ENCODE data around the gene SLX9. TPM values are rescaled to one million over a fixed set of nuclear protein-coding genes. Genes with fewer than 3 reads are reported as not detected.
A peak's percentile ranks its signal among the peaks of the same experiment; 100 is the strongest.

SLX9 gene
- total and polyA plus RNA-seq, 3 experiments from 2014 or later: 14.3 to 71.1 (median 68.1) TPM

DNA sequence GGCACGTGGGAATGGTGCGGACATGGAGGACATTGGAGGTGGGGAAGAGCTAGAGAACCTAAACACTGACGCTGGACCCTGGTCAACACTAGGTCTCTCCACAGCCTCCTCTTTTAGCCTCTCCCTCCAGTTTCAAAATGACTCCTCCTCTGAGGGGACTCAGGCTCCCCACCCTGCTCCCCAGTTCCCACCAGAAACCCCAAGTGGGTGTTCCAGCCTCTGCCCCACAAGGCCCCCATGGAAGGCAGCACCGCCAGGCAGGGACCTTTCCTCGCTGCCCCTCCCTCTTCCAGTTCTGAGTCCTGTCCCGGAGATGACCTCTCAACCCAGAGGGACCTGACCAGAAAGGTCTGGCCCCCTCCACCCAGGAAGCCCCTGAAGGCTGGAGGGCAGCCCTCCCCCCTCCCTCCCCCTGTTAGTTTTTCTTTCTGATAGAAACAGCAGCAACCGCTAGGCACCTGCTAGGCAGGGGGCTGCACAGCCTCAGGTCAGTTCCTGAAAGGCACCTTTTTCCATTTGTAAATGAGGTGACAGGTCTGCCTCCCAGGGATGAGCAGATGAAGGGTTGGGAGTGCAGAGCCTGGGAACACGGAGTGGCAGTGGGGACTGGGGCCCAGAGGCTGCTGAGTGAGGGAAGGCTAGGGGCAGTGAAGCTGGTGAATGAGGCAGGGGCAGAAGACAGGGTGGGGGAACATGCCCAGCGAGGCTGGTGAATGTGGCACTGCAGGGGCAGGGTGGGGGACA is 9.9 kb upstream of the SLX9 start:
- no peak for DNase-seq
- Mint-ChIP-seq H3K27ac (peak overlapping the region; percentile 87 to 99 (median 91)), H3K9me3 (no peaks in the 10 kb centered on the region), H3K27me3 (no peaks in the 10 kb centered on the region), H3K4me3 (peak overlapping the region; percentile 79 to 100 (median 88)), H3K4me1 (peaks cover 53 to 63% (median 54%) of the 10 kb centered on the region in 3 donors), H3K36me3 (peaks cover 0 to 2% (median 0%) of the 10 kb centered on the region in 3 donors)
- ChIA-PET POLR2A (interaction anchor here (0.9 to 3.0 kb wide), 4 partner anchors 11 to 56 kb away, joined by 3 to 21 read pairs (median 13); partner anchors contain the start of gene PTTG1IP), CTCF (interaction anchor here (0.9 to 12.2 kb wide), 7 partner anchors 10 to 130 kb away, joined by 3 to 219 read pairs (median 8); partner anchors contain the start of genes ITGB2, PTTG1IP, SLX9 and UBE2G2)
- Histone ChIP-seq H3K4me3 (ENCODE audit: low read length) (peak overlapping the region; percentile 81), H3K4me1 (ENCODE audit: insufficient read depth, low read length) (peaks cover 58% of the 10 kb centered on the region), H3K27ac (ENCODE audit: low read depth, low read length) (no peak overlapping the region), H3K27me3 (ENCODE audit: insufficient read depth, low read length, poor library complexity, severe bottlenecking) (no peaks in the 10 kb centered on the region), H3K36me3 (ENCODE audit: insufficient read depth, low read length) (no peaks in the 10 kb centered on the region), H3K9me3 (ENCODE audit: low read length) (no peaks in the 10 kb centered on the region)

DNA sequence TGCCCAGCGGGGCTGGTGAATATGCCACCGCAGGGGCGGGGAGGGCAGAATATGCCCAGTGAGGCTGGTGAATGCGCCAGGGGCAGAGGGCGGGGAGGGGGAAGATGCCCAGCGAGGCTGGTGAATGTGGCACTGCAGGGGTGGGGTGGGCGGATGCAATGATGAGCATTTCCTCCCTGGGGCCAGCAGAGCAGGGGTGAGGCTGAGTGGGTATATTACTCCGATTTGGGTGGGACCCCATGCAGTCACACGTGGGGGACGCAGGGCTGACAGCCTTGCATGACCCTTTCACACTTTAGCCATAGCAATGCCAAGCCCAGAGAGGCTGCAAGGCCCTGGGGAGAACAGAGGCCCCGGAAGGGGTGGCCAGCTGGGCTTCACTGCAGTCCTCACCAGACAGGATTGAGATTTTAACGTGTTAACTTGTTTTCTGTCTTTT is 9.3 kb upstream of the SLX9 start:
- peaks cover 0 to 2% (median 0%) of the 10 kb centered on the region in 3 donors for H3K36me3 Mint-ChIP-seq
- Histone ChIP-seq H3K9me3 (ENCODE audit: low read length) (no peaks in the 10 kb centered on the region), H3K27me3 (ENCODE audit: insufficient read depth, low read length, poor library complexity, severe bottlenecking) (no peaks in the 10 kb centered on the region), H3K4me1 (ENCODE audit: insufficient read depth, low read length) (peaks cover 52% of the 10 kb centered on the region), H3K4me3 (ENCODE audit: low read length) (peak overlapping the region; percentile 81), H3K36me3 (ENCODE audit: insufficient read depth, low read length) (no peaks in the 10 kb centered on the region), H3K27ac (ENCODE audit: low read depth, low read length) (peak overlapping the region; percentile 25)
- DNase-seq: peak; percentile 60 to 83 (median 67)
- peak overlapping the region; percentile 87 to 99 (median 91) for H3K27ac Mint-ChIP-seq
- ChIA-PET POLR2A (interaction anchor here (0.9 to 3.0 kb wide), 6 partner anchors 11 to 57 kb away, joined by 4 to 21 read pairs (median 6); partner anchors contain the start of gene PTTG1IP), CTCF (interaction anchor here (0.8 to 12.2 kb wide), 6 partner anchors 10 to 847 kb away, joined by 3 to 219 read pairs (median 22); partner anchors contain the start of genes ITGB2, SLX9 and UBE2G2)
- no peaks in the 10 kb centered on the region for H3K27me3 Mint-ChIP-seq
- H3K4me1 Mint-ChIP-seq: peaks cover 47 to 57% (median 48%) of the 10 kb centered on the region in 3 donors
- no peaks in the 10 kb centered on the region for H3K9me3 Mint-ChIP-seq
- peak overlapping the region; percentile 79 to 94 (median 88) for H3K4me3 Mint-ChIP-seq

DNA sequence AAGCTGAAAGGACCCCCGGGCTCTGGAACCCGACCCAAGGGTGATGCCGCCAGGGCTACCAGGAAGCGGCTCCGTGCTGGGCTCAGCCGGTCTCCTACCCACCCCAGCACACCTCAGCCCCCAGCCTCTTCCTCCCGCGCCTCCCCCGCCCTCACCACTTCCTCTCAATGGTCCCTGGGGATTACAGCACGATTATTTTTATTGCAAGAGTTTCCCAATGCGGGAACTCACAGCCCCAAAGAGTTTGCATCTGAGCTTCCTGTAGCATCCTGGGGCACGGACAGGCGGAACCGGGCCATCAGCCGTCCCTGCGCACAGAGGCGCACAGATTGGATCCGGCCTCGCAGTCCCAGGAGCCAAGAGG is 8.7 kb upstream of the SLX9 start:
- Histone ChIP-seq H3K4me1 (ENCODE audit: insufficient read depth, low read length) (peaks cover 49% of the 10 kb centered on the region), H3K36me3 (ENCODE audit: insufficient read depth, low read length) (no peaks in the 10 kb centered on the region), H3K27ac (ENCODE audit: low read depth, low read length) (peak overlapping the region; percentile 38), H3K4me3 (ENCODE audit: low read length) (peak overlapping the region; percentile 81), H3K27me3 (ENCODE audit: insufficient read depth, low read length, poor library complexity, severe bottlenecking) (no peaks in the 10 kb centered on the region), H3K9me3 (ENCODE audit: low read length) (no peaks in the 10 kb centered on the region)
- Mint-ChIP-seq H3K27me3 (no peaks in the 10 kb centered on the region), H3K4me1 (peaks cover 43 to 53% (median 45%) of the 10 kb centered on the region in 3 donors), H3K4me3 (peak overlapping the region; percentile 79 to 94 (median 88)), H3K9me3 (no peaks in the 10 kb centered on the region), H3K36me3 (peaks cover 0 to 2% (median 0%) of the 10 kb centered on the region in 3 donors), H3K27ac (peak overlapping the region; percentile 86 to 99 (median 91))
- ChIA-PET POLR2A (interaction anchor here (0.9 to 3.0 kb wide), 7 partner anchors 10 to 57 kb away, joined by 4 to 21 read pairs (median 6); partner anchors contain the start of gene PTTG1IP), CTCF (interaction anchor here (0.8 to 12.2 kb wide), 8 partner anchors 9 to 848 kb away, joined by 3 to 219 read pairs (median 8); partner anchors contain the start of genes ITGB2, SLX9 and UBE2G2)
- peak in 3 of 5 donors; percentile 28 to 43 (median 28) for DNase-seq

GRCh38 chr21:44931501-44932407 is 8.1 kb upstream of the SLX9 start:
- Mint-ChIP-seq H3K4me1 (peaks cover 37 to 47% (median 38%) of the 10 kb centered on the region in 3 donors), H3K36me3 (peaks cover 0 to 2% (median 0%) of the 10 kb centered on the region in 3 donors), H3K27me3 (no peaks in the 10 kb centered on the region), H3K9me3 (no peaks in the 10 kb centered on the region), H3K27ac (peak overlapping the region; percentile 79 to 97 (median 89)), H3K4me3 (peak overlapping the region; percentile 79 to 94 (median 88))
- H3K4me3 ChIP-seq (ENCODE audit: low read length): peak overlapping the region; percentile 81
- H3K36me3 ChIP-seq (ENCODE audit: insufficient read depth, low read length): no peaks in the 10 kb centered on the region
- no peaks in the 10 kb centered on the region for H3K9me3 ChIP-seq (ENCODE audit: low read length)
- CTCF ChIA-PET: interaction anchor here (0.7 to 12.2 kb wide), 20 partner anchors 8 to 430 kb away, joined by 3 to 219 read pairs (median 5); partner anchors contain the start of genes ITGB2, PTTG1IP, SLX9 and UBE2G2
- H3K27ac ChIP-seq (ENCODE audit: low read depth, low read length): peak overlapping the region; percentile 38
- POLR2A ChIA-PET: interaction anchor here (0.7 to 3.0 kb wide), 11 partner anchors 10 to 130 kb away, joined by 3 to 21 read pairs (median 6); partner anchors contain the start of gene PTTG1IP
- no peaks in the 10 kb centered on the region for H3K27me3 ChIP-seq (ENCODE audit: insufficient read depth, low read length, poor library complexity, severe bottlenecking)
- peaks cover 43% of the 10 kb centered on the region for H3K4me1 ChIP-seq (ENCODE audit: insufficient read depth, low read length)
- no peak for DNase-seq

GRCh38 chr21:44932408-44933181 is 7.2 kb upstream of the SLX9 start:
- CTCF ChIA-PET: interaction anchor here (0.7 to 12.2 kb wide), 18 partner anchors 17 to 431 kb away, joined by 3 to 219 read pairs (median 5); partner anchors contain the start of genes ITGB2, PTTG1IP and UBE2G2
- peaks cover 0 to 1% (median 0%) of the 10 kb centered on the region in 3 donors for H3K36me3 Mint-ChIP-seq
- H3K9me3 Mint-ChIP-seq: no peaks in the 10 kb centered on the region
- H3K4me1 Mint-ChIP-seq: peaks cover 29 to 39% (median 32%) of the 10 kb centered on the region in 3 donors
- H3K4me3 Mint-ChIP-seq: peak overlapping the region in 6 of 7 donors; percentile 79 to 94 (median 84)
- Histone ChIP-seq H3K4me3 (ENCODE audit: low read length) (peak overlapping the region; percentile 43), H3K36me3 (ENCODE audit: insufficient read depth, low read length) (no peaks in the 10 kb centered on the region), H3K27me3 (ENCODE audit: insufficient read depth, low read length, poor library complexity, severe bottlenecking) (no peaks in the 10 kb centered on the region), H3K27ac (ENCODE audit: low read depth, low read length) (peak overlapping the region; percentile 38), H3K9me3 (ENCODE audit: low read length) (no peaks in the 10 kb centered on the region), H3K4me1 (ENCODE audit: insufficient read depth, low read length) (peaks cover 36% of the 10 kb centered on the region)
- peak; percentile 51 to 78 (median 66) for DNase-seq
- H3K27me3 Mint-ChIP-seq: no peaks in the 10 kb centered on the region
- H3K27ac Mint-ChIP-seq: no peak overlapping the region
- POLR2A ChIA-PET: interaction anchor here (0.7 to 3.0 kb wide), 8 partner anchors 9 to 131 kb away, joined by 3 to 21 read pairs (median 9); partner anchors contain the start of gene PTTG1IP

GRCh38 chr21:44933199-44933917 is 6.5 kb upstream of the SLX9 start:
- Histone ChIP-seq H3K36me3 (ENCODE audit: insufficient read depth, low read length) (no peaks in the 10 kb centered on the region), H3K4me1 (ENCODE audit: insufficient read depth, low read length) (peaks cover 29% of the 10 kb centered on the region), H3K27me3 (ENCODE audit: insufficient read depth, low read length, poor library complexity, severe bottlenecking) (no peaks in the 10 kb centered on the region), H3K27ac (ENCODE audit: low read depth, low read length) (no peak overlapping the region), H3K4me3 (ENCODE audit: low read length) (no peak overlapping the region), H3K9me3 (ENCODE audit: low read length) (no peaks in the 10 kb centered on the region)
- Mint-ChIP-seq H3K4me3 (peak overlapping the region; percentile 27 to 78 (median 53)), H3K27ac (peak overlapping the region in 1 of 8 donors; percentile 87), H3K36me3 (no peaks in the 10 kb centered on the region), H3K9me3 (no peaks in the 10 kb centered on the region), H3K27me3 (no peaks in the 10 kb centered on the region), H3K4me1 (peaks cover 28 to 31% (median 28%) of the 10 kb centered on the region in 3 donors)
- CTCF ChIA-PET: interaction anchor here (1.0 to 12.2 kb wide), 9 partner anchors 17 to 431 kb away, joined by 3 to 219 read pairs (median 10); partner anchors contain the start of genes ITGB2, PTTG1IP and UBE2G2
- POLR2A ChIA-PET: interaction anchor here (1.5 kb wide), 1 partner anchor 40 kb away, joined by 9 read pairs; no protein-coding TSS in a partner anchor
- DNase-seq: no peak

All from CD8-positive, alpha-beta memory T cell (primary cell).